Measurements from ENCODE around the gene TTLL5. TPM values are rescaled to one million over a fixed set of nuclear protein-coding genes. Genes with fewer than 3 reads are reported as not detected.
A peak's percentile ranks its signal among the peaks of the same experiment; 100 is the strongest.

TTLL5 gene
- total RNA-seq, 1 experiment from 2014 or later: 34.7 TPM

DNA sequence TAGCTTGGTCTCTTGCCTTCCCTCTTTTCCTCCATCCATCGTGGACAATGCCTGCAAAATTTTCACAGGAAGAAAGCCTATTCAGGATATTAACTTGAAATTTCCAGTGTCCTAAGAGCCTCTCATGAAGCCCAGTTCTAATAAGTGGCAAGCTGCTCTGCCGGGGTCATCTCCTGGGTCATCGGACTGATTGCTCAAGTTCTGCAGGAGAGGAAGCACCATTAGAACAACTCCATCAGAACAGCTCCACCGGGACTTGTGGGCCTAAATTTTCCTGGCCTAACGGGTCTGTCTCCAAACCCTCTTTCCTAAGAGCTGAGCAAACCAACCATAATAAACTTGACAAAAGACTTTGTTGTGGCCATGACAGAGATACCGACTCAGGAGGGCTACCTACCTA lies 14.3 kb upstream of the TTLL5 start:
- Histone ChIP-seq H3K36me3 (ENCODE audit: low read depth, low read length) (peaks cover 17% of the 10 kb centered on the region; the same call in 1 of the 2 replicates), H3F3A (ENCODE audit: low read length, unreplicated experiment) (no peaks in the 10 kb centered on the region), H3K9ac (ENCODE audit: low read length) (no peak overlapping the region), H2AFZ (ENCODE audit: low read length) (no peak overlapping the region), H3K9me2 (replicated peaks; ENCODE audit: low read length) (no peaks in the 10 kb centered on the region), H3K4me3 (ENCODE audit: low read length) (no peak overlapping the region), H3K79me2 (ENCODE audit: low read length) (no peaks in the 10 kb centered on the region), H3K9me3 (ENCODE audit: low read length) (no peaks in the 10 kb centered on the region), H3K27ac (ENCODE audit: low read length) (peak overlapping the region; percentile 44; the same call in 1 of the 2 replicates), H3K4me2 (ENCODE audit: low read length) (peak overlapping the region; percentile 52), H3K27me3 (ENCODE audit: low read length) (no peaks in the 10 kb centered on the region), H3K4me1 (ENCODE audit: insufficient read depth, low read length) (peaks cover 41% of the 10 kb centered on the region), H4K20me1 (ENCODE audit: low read length) (no peaks in the 10 kb centered on the region)
- intact Hi-C loops (cut with micrococcal nuclease): no loop called here
- ATAC-seq: no peak
- DNase-seq: no peak
- BruUV-seq (replicated peaks): no TSS peak
- CTCF ChIA-PET: interaction anchor here (1.1 kb wide), 1 partner anchor 69 kb away, joined by 4 read pairs; no protein-coding TSS in a partner anchor
- POLR2A ChIA-PET (ENCODE audit: unreplicated experiment): interaction anchor here (0.8 kb wide), 1 partner anchor 14 kb away, joined by 3 read pairs; the partner anchor contains the start of gene ERG28
- TF ChIP-seq EZH2 (IDR thresholded peaks at IDR 0.05; ENCODE audit: low read length, unreplicated experiment): no peak
- TF ChIP-seq, protein P1, sequence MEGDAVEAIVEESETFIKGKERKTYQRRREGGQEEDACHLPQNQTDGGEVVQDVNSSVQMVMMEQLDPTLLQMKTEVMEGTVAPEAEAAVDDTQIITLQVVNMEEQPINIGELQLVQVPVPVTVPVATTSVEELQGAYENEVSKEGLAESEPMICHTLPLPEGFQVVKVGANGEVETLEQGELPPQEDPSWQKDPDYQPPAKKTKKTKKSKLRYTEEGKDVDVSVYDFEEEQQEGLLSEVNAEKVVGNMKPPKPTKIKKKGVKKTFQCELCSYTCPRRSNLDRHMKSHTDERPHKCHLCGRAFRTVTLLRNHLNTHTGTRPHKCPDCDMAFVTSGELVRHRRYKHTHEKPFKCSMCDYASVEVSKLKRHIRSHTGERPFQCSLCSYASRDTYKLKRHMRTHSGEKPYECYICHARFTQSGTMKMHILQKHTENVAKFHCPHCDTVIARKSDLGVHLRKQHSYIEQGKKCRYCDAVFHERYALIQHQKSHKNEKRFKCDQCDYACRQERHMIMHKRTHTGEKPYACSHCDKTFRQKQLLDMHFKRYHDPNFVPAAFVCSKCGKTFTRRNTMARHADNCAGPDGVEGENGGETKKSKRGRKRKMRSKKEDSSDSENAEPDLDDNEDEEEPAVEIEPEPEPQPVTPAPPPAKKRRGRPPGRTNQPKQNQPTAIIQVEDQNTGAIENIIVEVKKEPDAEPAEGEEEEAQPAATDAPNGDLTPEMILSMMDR (conservative IDR thresholded peaks at IDR 0.05; ENCODE audit: low read depth, low read length): no peak
- no peak for TF ChIP-seq EZH2phosphoT487 (IDR thresholded peaks at IDR 0.05; ENCODE audit: borderline replicate concordance, low read length)

DNA sequence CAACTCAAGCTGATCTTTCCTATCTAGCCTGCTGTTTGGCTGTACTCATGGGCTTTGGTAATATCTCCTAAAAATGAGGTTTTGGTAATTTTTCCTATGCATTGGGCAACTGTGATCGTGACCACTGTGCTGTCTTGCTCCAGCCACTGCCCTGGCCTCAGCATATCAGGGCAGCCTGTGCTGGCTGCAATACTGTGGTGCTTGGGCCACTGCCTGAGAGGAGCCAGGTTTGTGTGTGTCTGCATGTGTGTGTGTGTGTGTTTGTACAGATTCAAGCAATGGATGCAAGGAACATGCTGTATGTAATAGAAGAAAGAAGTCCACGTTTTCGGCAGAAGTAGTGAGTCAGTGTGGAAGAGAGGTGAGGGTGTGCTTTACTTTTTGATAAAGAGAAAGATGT lies 13.4 kb upstream of the TTLL5 start:
- intact Hi-C loops (cut with micrococcal nuclease): loop anchor here (1.0 kb wide), 1 partner anchor 69 kb away; the partner anchor contains the start of gene FLVCR2
- no peaks in the 10 kb centered on the region for H3K79me2 ChIP-seq (ENCODE audit: low read length)

More for the DNA sequence above, 13.4 kb upstream of the TTLL5 start:
- no peak overlapping the region for H2AFZ ChIP-seq (ENCODE audit: low read length)
- H4K20me1 ChIP-seq (ENCODE audit: low read length): no peaks in the 10 kb centered on the region
- no peaks in the 10 kb centered on the region for H3K9me3 ChIP-seq (ENCODE audit: low read length)
- DNase-seq (peak; percentile 12), ATAC-seq (no peak)
- H3K9ac ChIP-seq (ENCODE audit: low read length): no peak overlapping the region
- no peaks in the 10 kb centered on the region for H3K27me3 ChIP-seq (ENCODE audit: low read length)
- TF ChIP-seq, protein P1 (conservative IDR thresholded peaks at IDR 0.05; ENCODE audit: low read depth, low read length): no peak
- H3K4me1 ChIP-seq (ENCODE audit: insufficient read depth, low read length): peaks cover 46% of the 10 kb centered on the region
- peak overlapping the region; percentile 58 for H3K4me2 ChIP-seq (ENCODE audit: low read length)
- H3K9me2 ChIP-seq (replicated peaks; ENCODE audit: low read length): no peaks in the 10 kb centered on the region
- H3F3A ChIP-seq (ENCODE audit: low read length, unreplicated experiment): no peaks in the 10 kb centered on the region
- BruUV-seq (replicated peaks): no TSS peak
- peaks cover 22% of the 10 kb centered on the region; the same call in 1 of the 2 replicates for H3K36me3 ChIP-seq (ENCODE audit: low read depth, low read length)
- peak overlapping the region; percentile 66 for H3K27ac ChIP-seq (ENCODE audit: low read length)
- CTCF ChIA-PET: interaction anchor here (0.6 kb wide), 1 partner anchor 530 kb away, joined by 3 read pairs; no protein-coding TSS in a partner anchor
- POLR2A ChIA-PET (ENCODE audit: unreplicated experiment): no interaction called here
- no peak overlapping the region for H3K4me3 ChIP-seq (ENCODE audit: low read length)

All from PC-3 (cell line).